Measurements from ENCODE around the gene DOLPP1. TPM values are rescaled to one million over a fixed set of nuclear protein-coding genes. Genes with fewer than 3 reads are reported as not detected.

The DOLPP1 gene
- total and polyA plus RNA-seq, 2 of the 8 experiments (the other 6 are each of a cell fraction or from before 2014, with no cell fraction given): 36.0 to 45.3 TPM

GRCh38 chr9:129064499-129064908, 16.4 kb upstream of the DOLPP1 start:
- H4K5ac ChIP-seq (ENCODE audit: insufficient read length, low read depth, low read length): no peak overlapping the region
- no peaks in the 10 kb centered on the region for H3K23me2 ChIP-seq (ENCODE audit: low read depth, low read length)
- H3K36me3 ChIP-seq (ENCODE audit: control insufficient read depth in 2 of 4, insufficient read depth in 4 of 4, low read length in 3 of 4): peaks cover 4 to 42% (median 23%) of the 10 kb centered on the region in 4 experiments; a peak in 7 of 8 replicates
- DNase-seq (ENCODE audit: low read depth in 1 of 2, low spot score in 2 of 2): no peak
- H4K8ac ChIP-seq (ENCODE audit: extremely low read depth, insufficient read depth, low read length): no peak overlapping the region
- no peak overlapping the region for H2BK5ac ChIP-seq (ENCODE audit: low read depth, low read length)
- H3K4ac ChIP-seq (replicated peaks; ENCODE audit: insufficient read length, low read depth, low read length): no peak overlapping the region
- no peaks in the 10 kb centered on the region for H3K4me1 ChIP-seq (replicated peaks in 1 of 4; ENCODE audit: control insufficient read depth in 3 of 4, insufficient read depth in 4 of 4, low read length in 3 of 4)
- H3K9ac ChIP-seq (replicated peaks in 1 of 4; ENCODE audit: extremely low read depth in 1 of 4, low read depth in 3 of 4, low read length in 3 of 4): no peak overlapping the region
- no peaks in the 10 kb centered on the region for H3K79me2 ChIP-seq (ENCODE audit: control insufficient read depth in 1 of 2, insufficient read depth in 2 of 2, low read length in 2 of 2)
- no peak for FAIRE-seq
- H2BK15ac ChIP-seq (ENCODE audit: low read length): no peak overlapping the region
- no peak overlapping the region for H3K23ac ChIP-seq (ENCODE audit: insufficient read length)
- H4K91ac ChIP-seq (replicated peaks; ENCODE audit: insufficient read length, low read length): no peak overlapping the region
- no peak overlapping the region for H2BK20ac ChIP-seq (ENCODE audit: low read length)
- no peak overlapping the region for H3K4me2 ChIP-seq (ENCODE audit: insufficient read depth in 1 of 2, low read depth in 2 of 2, low read length in 2 of 2)
- H4K20me1 ChIP-seq (replicated peaks in 1 of 2; ENCODE audit: control insufficient read depth in 1 of 2, insufficient read depth in 2 of 2, low read length in 2 of 2): peaks cover 1 to 3% of the 10 kb centered on the region in 2 experiments
- H3K79me1 ChIP-seq (ENCODE audit: low read depth, low read length): no peaks in the 10 kb centered on the region
- no peak overlapping the region for H3K18ac ChIP-seq (ENCODE audit: extremely low read depth, low read length)
- no peak overlapping the region for H2AK5ac ChIP-seq (ENCODE audit: low read depth, low read length)
- no peak overlapping the region for H2BK120ac ChIP-seq (replicated peaks; ENCODE audit: low read depth, low read length)
- ChIA-PET CTCF (ENCODE audit: partially characterized antibody) (no interaction called here), POLR2A (ENCODE audit: partially characterized antibody) (no interaction called here)
- no peak overlapping the region for H3K4me3 ChIP-seq (ENCODE audit: extremely low read depth in 1 of 4, insufficient read depth in 2 of 4, low read depth in 3 of 4, low read length in 4 of 4)
- whole genome bisulfite sequencing, 2 experiments (ENCODE audit: extremely low coverage in 1 of 2, insufficient coverage in 1 of 2, insufficient read length in 1 of 2, insufficient replicate concordance in 2 of 2, low coverage in 1 of 2, low lambda C conversion rate in 2 of 2, missing lambda C conversion rate in 1 of 2): 95% methylated on average over 4 of the region's 8 CpGs; no CpG with 5 or more reads in 1 of the 2 experiments
- H3K56ac ChIP-seq (replicated peaks; ENCODE audit: insufficient read length, low read depth, low read length): no peak overlapping the region
- H3K27me3 ChIP-seq (replicated peaks in 1 of 4; ENCODE audit: control insufficient read depth in 3 of 4, extremely low read depth in 1 of 4, insufficient read depth in 3 of 4, low read length in 3 of 4): no peaks in the 10 kb centered on the region
- H3K9me3 ChIP-seq (ENCODE audit: insufficient read depth in 2 of 2, low read depth in 1 of 2, low read length in 1 of 2): no peaks in the 10 kb centered on the region
- no peak for TF ChIP-seq ZNF274 (IDR thresholded peaks at IDR 0.05; ENCODE audit: borderline replicate concordance, extremely low read depth, low read length)
- H3K14ac ChIP-seq (ENCODE audit: insufficient read length): no peak overlapping the region
- H3K27ac ChIP-seq (ENCODE audit: low read depth, low read length): no peak overlapping the region
- H2AFZ ChIP-seq (ENCODE audit: low read length): no peak overlapping the region
- no peak overlapping the region for H2BK12ac ChIP-seq (ENCODE audit: low read depth, low read length)

Measured in H1 (cell line).